SK-N-SH (cell line): ENCODE measurements around the gene PIAS2.

Source experiments
- EZH2phosphoT487 ChIP-seq: fragments of 200-600 bp; sonication (generic); IDR thresholded peaks from 2 replicates; pipeline ENCODE4 v1.6.1; 2017; ENCODE audit warnings: low read depth, mixed run types, mild to moderate bottlenecking, antibody characterized with exemption, moderate library complexity, borderline replicate concordance
- GABPA ChIP-seq: IDR thresholded peaks from 2 replicates; pipeline ENCODE4 v1.4.0; 2012; ENCODE audit warnings: low read depth, mild to moderate bottlenecking
- POLR2AphosphoS5 ChIP-seq: IDR thresholded peaks from 2 replicates; pipeline ENCODE4 v1.6.1; 2012; ENCODE audit warnings: low read depth, low read length
- RAD21 ChIP-seq: IDR thresholded peaks from 2 replicates; pipeline ENCODE4 v1.6.1; 2012; ENCODE audit warnings: mild to moderate bottlenecking, low read length
- SIN3A ChIP-seq: IDR thresholded peaks from 2 replicates; pipeline ENCODE4 v1.6.1; 2012; ENCODE audit warnings: low read depth, mild to moderate bottlenecking, low read length, moderate library complexity, borderline replicate concordance
- YY1 ChIP-seq: IDR thresholded peaks from 2 replicates; pipeline ENCODE4 v1.4.0; 2012; ENCODE audit warnings: low read depth, mild to moderate bottlenecking
- TF ChIP-seq, protein P1 (sequence below): fragments of 200-600 bp; sonication (generic); IDR thresholded peaks from 2 replicates; pipeline ENCODE4 v1.6.1; 2017; ENCODE audit warnings: antibody characterized with exemption, mild to moderate bottlenecking, moderate library complexity
- TF ChIP-seq, protein P2 (sequence below): IDR thresholded peaks from 2 replicates; pipeline ENCODE4 v1.4.0; 2012; ENCODE audit warnings: low read depth, borderline replicate concordance

DNA sequence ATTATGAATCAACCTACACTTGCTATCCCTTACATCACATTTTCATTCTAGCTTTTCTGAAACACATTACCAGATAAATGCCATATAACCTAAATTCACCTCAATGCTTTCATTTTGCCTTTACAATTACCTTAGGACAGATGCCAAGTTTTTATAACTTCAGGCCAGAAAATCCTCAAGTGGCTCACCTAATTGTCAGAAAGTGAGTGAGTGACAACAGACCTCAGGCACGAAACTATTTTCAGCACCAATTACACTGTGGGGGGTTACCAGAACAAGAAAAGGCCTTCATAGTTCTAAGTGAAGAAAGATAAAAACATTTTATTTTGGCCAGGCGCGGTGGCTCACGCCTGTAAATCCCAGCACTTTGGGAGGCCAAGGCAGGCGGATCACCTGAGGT, 108.2 kb downstream of the PIAS2 start:
- TF ChIP-seq, protein P1, sequence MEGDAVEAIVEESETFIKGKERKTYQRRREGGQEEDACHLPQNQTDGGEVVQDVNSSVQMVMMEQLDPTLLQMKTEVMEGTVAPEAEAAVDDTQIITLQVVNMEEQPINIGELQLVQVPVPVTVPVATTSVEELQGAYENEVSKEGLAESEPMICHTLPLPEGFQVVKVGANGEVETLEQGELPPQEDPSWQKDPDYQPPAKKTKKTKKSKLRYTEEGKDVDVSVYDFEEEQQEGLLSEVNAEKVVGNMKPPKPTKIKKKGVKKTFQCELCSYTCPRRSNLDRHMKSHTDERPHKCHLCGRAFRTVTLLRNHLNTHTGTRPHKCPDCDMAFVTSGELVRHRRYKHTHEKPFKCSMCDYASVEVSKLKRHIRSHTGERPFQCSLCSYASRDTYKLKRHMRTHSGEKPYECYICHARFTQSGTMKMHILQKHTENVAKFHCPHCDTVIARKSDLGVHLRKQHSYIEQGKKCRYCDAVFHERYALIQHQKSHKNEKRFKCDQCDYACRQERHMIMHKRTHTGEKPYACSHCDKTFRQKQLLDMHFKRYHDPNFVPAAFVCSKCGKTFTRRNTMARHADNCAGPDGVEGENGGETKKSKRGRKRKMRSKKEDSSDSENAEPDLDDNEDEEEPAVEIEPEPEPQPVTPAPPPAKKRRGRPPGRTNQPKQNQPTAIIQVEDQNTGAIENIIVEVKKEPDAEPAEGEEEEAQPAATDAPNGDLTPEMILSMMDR, result no peak
- TF ChIP-seq EZH2phosphoT487 (no peak), SIN3A (no peak), POLR2AphosphoS5 (no peak), GABPA (no peak), RAD21 (no peak), YY1 (no peak)
- TF ChIP-seq, protein P2, sequence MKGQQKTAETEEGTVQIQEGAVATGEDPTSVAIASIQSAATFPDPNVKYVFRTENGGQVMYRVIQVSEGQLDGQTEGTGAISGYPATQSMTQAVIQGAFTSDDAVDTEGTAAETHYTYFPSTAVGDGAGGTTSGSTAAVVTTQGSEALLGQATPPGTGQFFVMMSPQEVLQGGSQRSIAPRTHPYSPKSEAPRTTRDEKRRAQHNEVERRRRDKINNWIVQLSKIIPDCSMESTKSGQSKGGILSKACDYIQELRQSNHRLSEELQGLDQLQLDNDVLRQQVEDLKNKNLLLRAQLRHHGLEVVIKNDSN, result no peak
